Activated CD8-positive, alpha-beta T cell treated with anti-CD3 and anti-CD28 coated beads for 36 hours (primary cell): ENCODE measurements around the gene ARHGAP44. TPM values are rescaled to one million over a fixed set of nuclear protein-coding genes. Genes with fewer than 3 reads are reported as not detected.

Source experiments
- ATAC-seq: fragments of 200-7000 bp; cut with Tn5 transposase; one replicate; pipeline ENCODE4 v1.10.0; 2021; ENCODE audit warnings: mild to moderate bottlenecking, moderate library complexity
- CTCF ChIA-PET: fragments of 350-600 bp; sonication (Branson Sonifier 250); formaldehyde crosslinking; loops from one replicate; lab custom pipeline; 2021; ENCODE audit warnings: antibody characterized with exemption; lab: Charles Lee
- POLR2A ChIA-PET: fragments of 350-600 bp; sonication (Branson Sonifier 250); formaldehyde crosslinking; loops from one replicate; lab custom pipeline; 2021; ENCODE audit warnings: antibody characterized with exemption; lab: Charles Lee
- DNase-seq: peaks from one replicate; pipeline ENCODE4 v3.0.0-alpha.2; 2020
- H3K27ac Mint-ChIP-seq: one replicate; pipeline ENCODE4 v1.8.0; 2021; ENCODE audit warnings: mild to moderate bottlenecking, mixed read lengths
- H3K27me3 Mint-ChIP-seq: one replicate; pipeline ENCODE4 v1.8.0; 2021; ENCODE audit warnings: mixed read lengths
- H3K36me3 Mint-ChIP-seq: one replicate; pipeline ENCODE4 v1.8.0; 2021; ENCODE audit warnings: low read depth, mixed read lengths
- H3K4me1 Mint-ChIP-seq: one replicate; pipeline ENCODE4 v1.8.0; 2021; ENCODE audit warnings: low read depth, mixed read lengths
- H3K4me3 Mint-ChIP-seq: one replicate; pipeline ENCODE4 v1.8.0; 2021; ENCODE audit warnings: mild to moderate bottlenecking, moderate library complexity, mixed read lengths
- H3K9me3 Mint-ChIP-seq: one replicate; pipeline ENCODE4 v1.8.0; 2021; ENCODE audit warnings: mixed read lengths
- CTCF ChIP-seq: fragments of 200-600 bp; IDR thresholded peaks from one replicate; pipeline ENCODE4 v1.8.0; 2022; ENCODE audit warnings: antibody characterized with exemption, mild to moderate bottlenecking
- intact Hi-C: fragments of 100-400 bp; cut with micrococcal nuclease; formaldehyde crosslinking; loops from one replicate; pipeline ENCODE4 v1.10.0; 2022
- total RNA-seq, 2 experiments: library from RNA; stranded (reverse); gene quantifications; one replicate each; pipeline ENCODE4 v1.2.3, GENCODE V29; 2021

ARHGAP44 gene
- total RNA-seq, 2 experiments from 2014 or later: 0.22 to 0.50 TPM

- intact Hi-C loops: no loop called here
- H3K9me3 Mint-ChIP-seq: peaks cover 2% of the 10 kb centered on the region
- CTCF ChIA-PET: no interaction called here
- TF ChIP-seq CTCF: no peak
- ATAC-seq (no peak), DNase-seq (no peak)
- no peaks in the 10 kb centered on the region for H3K27me3 Mint-ChIP-seq
- H3K27ac Mint-ChIP-seq: no peak overlapping the region
- no peaks in the 10 kb centered on the region for H3K4me1 Mint-ChIP-seq
- H3K4me3 Mint-ChIP-seq: no peak overlapping the region
- POLR2A ChIA-PET: interaction anchor here (0.6 kb wide), 1 partner anchor 8 kb away, joined by 4 read pairs; no protein-coding TSS in a partner anchor
- H3K36me3 Mint-ChIP-seq: no peaks in the 10 kb centered on the region
These were observed 19.3 kb upstream of the ARHGAP44 start for GRCh38 chr17:12769981-12770380.

- Mint-ChIP-seq H3K27ac (no peak overlapping the region), H3K4me3 (no peak overlapping the region), H3K4me1 (no peaks in the 10 kb centered on the region), H3K27me3 (no peaks in the 10 kb centered on the region), H3K9me3 (peaks cover 2% of the 10 kb centered on the region), H3K36me3 (no peaks in the 10 kb centered on the region)
- POLR2A ChIA-PET: no interaction called here
- TF ChIP-seq CTCF: no peak
- CTCF ChIA-PET: no interaction called here
- ATAC-seq: no peak
- intact Hi-C loops: no loop called here
- DNase-seq: no peak
These were observed 16.1 kb upstream of the ARHGAP44 start for GRCh38 chr17:12773153-12773552.

GRCh38 chr17:12789075-12789480, 220 bp upstream of the ARHGAP44 start:
- ATAC-seq: peak; percentile 74

GRCh38 chr17:12790249-12791106, 1.2 kb downstream of the ARHGAP44 start:
- ChIA-PET POLR2A (no interaction called here), CTCF (no interaction called here)
- Mint-ChIP-seq H3K9me3 (no peaks in the 10 kb centered on the region), H3K36me3 (no peaks in the 10 kb centered on the region), H3K27me3 (peaks cover 35% of the 10 kb centered on the region), H3K4me3 (peak overlapping the region; percentile 42), H3K4me1 (no peaks in the 10 kb centered on the region), H3K27ac (no peak overlapping the region)
- no peak for ATAC-seq
- DNase-seq: no peak
- no peak for TF ChIP-seq CTCF
- intact Hi-C loops: no loop called here

More at GRCh38 chr17:12789075-12789480, 220 bp upstream of the ARHGAP44 start:
- CTCF ChIA-PET: no interaction called here
- POLR2A ChIA-PET: no interaction called here
- DNase-seq: peak; percentile 43
- Mint-ChIP-seq H3K27ac (no peak overlapping the region), H3K27me3 (peaks cover 35% of the 10 kb centered on the region), H3K9me3 (no peaks in the 10 kb centered on the region), H3K4me3 (peak overlapping the region; percentile 54), H3K4me1 (no peaks in the 10 kb centered on the region), H3K36me3 (no peaks in the 10 kb centered on the region)
- intact Hi-C loops: no loop called here
- TF ChIP-seq CTCF: no peak

- POLR2A ChIA-PET: no interaction called here
- ATAC-seq (no peak), DNase-seq (no peak)
- no peak for TF ChIP-seq CTCF
- H3K9me3 Mint-ChIP-seq: peaks cover 9% of the 10 kb centered on the region
- H3K4me3 Mint-ChIP-seq: no peak overlapping the region
- H3K36me3 Mint-ChIP-seq: peaks cover 1% of the 10 kb centered on the region
- H3K27ac Mint-ChIP-seq: no peak overlapping the region
- CTCF ChIA-PET: no interaction called here
- no peaks in the 10 kb centered on the region for H3K4me1 Mint-ChIP-seq
- intact Hi-C loops: no loop called here
- peaks cover 22% of the 10 kb centered on the region for H3K27me3 Mint-ChIP-seq
These were observed 5.7 kb downstream of the ARHGAP44 start for GRCh38 chr17:12794919-12795532.
